Measurements from ENCODE around the gene PPP4R3A.

The PPP4R3A gene

GRCh38 chr14:91417120-91417982, 92.8 kb downstream of the PPP4R3A start, which contains the start of gene CCDC88C:
CCDC88C (minus strand) TSS chr14:91417820; CDS start chr14:91417690, 130 bp downstream.
- peak within 1 kb of the TSS; percentile 71 for H3K4me2 ChIP-seq (ENCODE audit: low read length)
- peaks cover 24% of the 10 kb centered on the region for H3K4me1 ChIP-seq
- TF ChIP-seq CTCF (IDR thresholded peaks at IDR 0.05), result no peak
- H3K79me2 ChIP-seq, result peaks cover 11% of the 10 kb centered on the region
- peak within 1 kb of the TSS; percentile 70 for H3K4me3 ChIP-seq (ENCODE audit: low read depth, low read length)
- peak within 1 kb of the TSS; percentile 92 for H2AFZ ChIP-seq
- H3K9ac ChIP-seq, result peak within 1 kb of the TSS; percentile 35
- H3K9me3 ChIP-seq (ENCODE audit: control insufficient read depth, low read length), result no peaks in the 10 kb centered on the region
- H3K36me3 ChIP-seq (ENCODE audit: control insufficient read depth, insufficient read depth, low read length), result no peaks in the 10 kb centered on the region
- peak within 1 kb of the TSS; percentile 61 for H3K27ac ChIP-seq
- no peaks in the 10 kb centered on the region for H3K27me3 ChIP-seq (ENCODE audit: control insufficient read depth, insufficient read depth, low read length)

GRCh38 chr14:91416744-91417119, 93.4 kb downstream of the PPP4R3A start:
- H2AFZ ChIP-seq, result peak overlapping the region; percentile 75
- H3K9ac ChIP-seq, result no peak overlapping the region
- no peaks in the 10 kb centered on the region for H3K9me3 ChIP-seq (ENCODE audit: control insufficient read depth, low read length)
- peaks cover 11% of the 10 kb centered on the region for H3K79me2 ChIP-seq
- peaks cover 24% of the 10 kb centered on the region for H3K4me1 ChIP-seq
- no peaks in the 10 kb centered on the region for H3K36me3 ChIP-seq (ENCODE audit: control insufficient read depth, insufficient read depth, low read length)
- H3K27me3 ChIP-seq (ENCODE audit: control insufficient read depth, insufficient read depth, low read length), result no peaks in the 10 kb centered on the region
- no peak for TF ChIP-seq CTCF (IDR thresholded peaks at IDR 0.05)
- H3K4me2 ChIP-seq (ENCODE audit: low read length), result peak overlapping the region; percentile 71
- H3K4me3 ChIP-seq (ENCODE audit: low read depth, low read length), result peak overlapping the region; percentile 70
- H3K27ac ChIP-seq, result no peak overlapping the region

GRCh38 chr14:91415794-91416743, 94.0 kb downstream of the PPP4R3A start:
- no peaks in the 10 kb centered on the region for H3K9me3 ChIP-seq (ENCODE audit: control insufficient read depth, low read length)
- H3K27ac ChIP-seq, result peak overlapping the region; percentile 13
- H3K4me1 ChIP-seq, result peaks cover 24% of the 10 kb centered on the region
- H3K79me2 ChIP-seq, result peaks cover 16% of the 10 kb centered on the region
- H3K4me3 ChIP-seq (ENCODE audit: low read depth, low read length), result peak overlapping the region; percentile 70
- no peaks in the 10 kb centered on the region for H3K36me3 ChIP-seq (ENCODE audit: control insufficient read depth, insufficient read depth, low read length)
- H2AFZ ChIP-seq, result peak overlapping the region; percentile 75
- H3K4me2 ChIP-seq (ENCODE audit: low read length), result peak overlapping the region; percentile 71
- H3K9ac ChIP-seq, result no peak overlapping the region
- H3K27me3 ChIP-seq (ENCODE audit: control insufficient read depth, insufficient read depth, low read length), result no peaks in the 10 kb centered on the region
- TF ChIP-seq CTCF (IDR thresholded peaks at IDR 0.05), result no peak

- no peaks in the 10 kb centered on the region for H3K27me3 ChIP-seq (ENCODE audit: control insufficient read depth, insufficient read depth, low read length)
- no peak overlapping the region for H3K4me3 ChIP-seq (ENCODE audit: low read depth, low read length)
- H3K9ac ChIP-seq, result no peak overlapping the region
- peaks cover 26% of the 10 kb centered on the region for H3K79me2 ChIP-seq
- TF ChIP-seq CTCF (IDR thresholded peaks at IDR 0.05), result no peak
- H3K9me3 ChIP-seq (ENCODE audit: control insufficient read depth, low read length), result no peaks in the 10 kb centered on the region
- no peak overlapping the region for H3K4me2 ChIP-seq (ENCODE audit: low read length)
- no peaks in the 10 kb centered on the region for H3K36me3 ChIP-seq (ENCODE audit: control insufficient read depth, insufficient read depth, low read length)
- no peak overlapping the region for H2AFZ ChIP-seq
- peaks cover 29% of the 10 kb centered on the region for H3K4me1 ChIP-seq
- no peak overlapping the region for H3K27ac ChIP-seq
Measured at GRCh38 chr14:91414475-91414833, 95.7 kb downstream of the PPP4R3A start.
